Neural progenitor cell (in vitro differentiated cells): ENCODE measurements around the gene EBF4.

Experiments
- EZH2 ChIP-seq: fragments of 200-600 bp; sonication (generic); IDR thresholded peaks from 2 replicates; pipeline ENCODE4 v1.6.1; 2017; ENCODE audit warnings: antibody characterized with exemption, mild to moderate bottlenecking, moderate library complexity
- TF ChIP-seq, protein P1 (sequence below): fragments of 200-600 bp; sonication (generic); IDR thresholded peaks from 2 replicates; pipeline ENCODE4 v1.5.1; 2017; ENCODE audit warnings: antibody characterized with exemption, mild to moderate bottlenecking

DNA sequence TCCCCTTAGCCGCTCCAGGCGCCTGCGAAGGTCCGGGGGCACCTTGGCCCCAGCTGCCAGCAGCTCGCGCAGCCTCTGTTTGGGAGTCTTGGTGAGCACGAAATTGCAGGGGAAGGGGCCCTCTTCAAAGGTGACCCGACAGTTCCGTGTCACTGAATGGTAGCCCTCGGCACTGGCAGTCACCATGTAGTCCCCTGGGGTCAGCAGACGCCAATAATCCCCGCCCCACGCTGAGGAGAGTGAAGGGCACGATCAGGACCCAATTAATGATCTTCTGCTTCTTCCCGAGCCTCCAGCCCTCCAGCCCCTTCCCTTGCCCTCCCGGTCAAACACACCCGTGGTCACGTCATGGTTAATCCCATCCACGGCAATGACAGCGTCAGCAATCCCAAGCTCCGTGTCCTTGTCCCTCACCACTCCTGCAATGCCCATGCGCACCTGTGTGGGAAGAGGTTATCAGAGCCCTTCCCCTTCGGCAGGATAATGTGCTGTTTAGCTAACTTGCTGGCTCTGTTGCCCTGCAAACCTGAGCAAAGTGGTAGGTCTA, 101.7 kb downstream of the EBF4 start:
- TF ChIP-seq, protein P1, sequence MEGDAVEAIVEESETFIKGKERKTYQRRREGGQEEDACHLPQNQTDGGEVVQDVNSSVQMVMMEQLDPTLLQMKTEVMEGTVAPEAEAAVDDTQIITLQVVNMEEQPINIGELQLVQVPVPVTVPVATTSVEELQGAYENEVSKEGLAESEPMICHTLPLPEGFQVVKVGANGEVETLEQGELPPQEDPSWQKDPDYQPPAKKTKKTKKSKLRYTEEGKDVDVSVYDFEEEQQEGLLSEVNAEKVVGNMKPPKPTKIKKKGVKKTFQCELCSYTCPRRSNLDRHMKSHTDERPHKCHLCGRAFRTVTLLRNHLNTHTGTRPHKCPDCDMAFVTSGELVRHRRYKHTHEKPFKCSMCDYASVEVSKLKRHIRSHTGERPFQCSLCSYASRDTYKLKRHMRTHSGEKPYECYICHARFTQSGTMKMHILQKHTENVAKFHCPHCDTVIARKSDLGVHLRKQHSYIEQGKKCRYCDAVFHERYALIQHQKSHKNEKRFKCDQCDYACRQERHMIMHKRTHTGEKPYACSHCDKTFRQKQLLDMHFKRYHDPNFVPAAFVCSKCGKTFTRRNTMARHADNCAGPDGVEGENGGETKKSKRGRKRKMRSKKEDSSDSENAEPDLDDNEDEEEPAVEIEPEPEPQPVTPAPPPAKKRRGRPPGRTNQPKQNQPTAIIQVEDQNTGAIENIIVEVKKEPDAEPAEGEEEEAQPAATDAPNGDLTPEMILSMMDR = no peak
- TF ChIP-seq EZH2 = no peak
